IPS-NIHi7 (cell line): ENCODE measurements around the gene ANKRD55.
"Not testable (repeated sequence)": the region's sequence is repeated elsewhere in the genome, so short reads cannot be mapped to it uniquely, and the experiment has no call there.

Experiments
- DNase-seq: peaks from one replicate; pipeline ENCODE4 v3.0.0; 2012; ENCODE audit warnings: mixed read lengths; ENCODE audit errors: extremely low spot score

ANKRD55 gene

DNA sequence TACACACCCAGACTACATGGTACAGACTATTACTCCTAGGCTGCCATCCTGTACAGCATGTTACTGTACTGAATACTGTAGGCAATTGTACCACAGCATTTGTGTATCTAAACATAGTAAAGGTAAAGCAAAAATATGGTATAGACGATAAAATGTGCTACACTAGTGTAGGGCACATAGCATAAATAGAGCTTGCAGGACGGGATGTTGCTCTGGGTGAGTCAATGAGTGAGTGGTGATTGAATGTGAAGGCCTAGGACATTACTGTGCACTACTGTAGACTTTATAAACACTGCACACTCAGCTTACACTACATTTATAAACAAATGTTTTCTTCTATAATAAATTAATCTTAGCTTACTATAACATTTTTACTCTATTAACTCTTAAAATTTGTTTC, 25.6 kb downstream of the ANKRD55 start:
- no peak for DNase-seq

DNA sequence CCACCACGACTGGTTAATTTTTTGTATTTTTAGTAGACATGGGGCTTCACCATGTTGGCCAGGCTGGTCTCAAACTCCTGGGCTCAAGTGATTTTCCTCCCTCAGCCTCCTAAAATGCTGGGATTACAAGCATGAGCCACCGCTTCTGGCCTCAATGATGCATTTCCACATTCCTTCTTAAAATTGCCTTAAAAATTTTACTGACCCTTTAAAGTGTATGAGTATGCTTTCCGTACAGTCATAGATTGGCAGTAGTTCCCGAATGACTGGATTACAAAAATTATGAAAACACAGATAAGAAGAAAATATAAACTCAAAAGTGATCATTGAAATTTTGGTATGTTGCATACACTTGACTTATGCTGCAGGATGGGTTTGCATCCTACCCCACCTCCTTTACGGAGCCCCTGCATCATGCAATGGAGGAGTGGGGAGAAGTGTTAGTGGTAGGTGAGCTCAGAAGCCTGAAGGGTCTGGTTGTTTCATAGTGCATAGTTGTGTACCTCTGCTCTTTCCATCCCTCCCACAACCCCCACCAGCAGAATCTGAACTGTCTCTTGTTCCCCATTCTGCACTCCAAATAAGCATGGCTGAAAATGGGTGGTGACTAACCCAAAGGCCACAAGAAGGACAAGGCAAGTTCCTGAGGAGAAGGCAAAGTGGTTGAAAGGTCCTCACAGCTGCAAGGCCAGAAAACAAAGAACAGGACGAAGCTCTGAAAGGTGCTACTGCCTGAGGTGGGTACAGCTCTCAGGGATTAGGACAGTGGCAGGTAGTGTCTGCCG, 26.8 kb downstream of the ANKRD55 start:
- no peak for DNase-seq

DNA sequence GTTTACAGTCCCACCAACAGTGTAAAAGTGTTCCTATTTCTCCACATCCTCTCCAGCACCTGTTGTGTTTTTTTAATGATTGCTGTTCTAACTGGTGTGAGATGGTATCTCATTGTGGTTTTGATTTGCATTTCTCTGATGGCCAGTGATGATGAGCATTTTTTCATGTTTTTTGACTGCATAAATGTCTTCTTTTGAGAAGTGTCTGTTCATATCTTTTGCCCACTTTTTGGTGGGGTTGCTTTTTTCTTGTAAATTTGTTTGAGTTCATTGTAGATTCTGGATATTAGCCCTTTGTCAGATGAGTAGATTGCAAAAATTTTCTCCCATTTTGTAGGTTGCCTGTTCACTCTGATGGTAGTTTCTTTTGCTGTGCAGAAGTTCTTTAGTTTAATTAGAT, 29.2 kb downstream of the ANKRD55 start:
- DNase-seq: not testable (repeated sequence)

DNA sequence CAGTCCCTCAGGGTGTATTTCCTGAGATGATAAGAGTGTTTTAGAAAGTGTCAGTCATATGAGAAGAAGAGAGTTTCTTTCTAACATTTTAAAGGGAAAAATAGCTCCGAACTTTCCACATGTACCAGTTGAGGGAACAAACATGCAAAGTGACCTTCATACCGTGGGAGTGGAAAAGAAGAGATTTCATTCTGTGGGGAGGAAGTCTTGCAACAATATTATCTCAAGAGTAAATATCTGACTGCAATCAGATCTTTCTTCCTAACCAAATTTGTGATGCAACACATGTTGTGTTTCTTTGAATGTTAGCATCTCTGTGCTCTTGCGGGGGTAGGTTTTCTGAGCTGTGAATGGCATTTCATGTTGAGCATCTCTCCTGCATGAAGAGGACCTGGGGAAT, 30.6 kb downstream of the ANKRD55 start:
- DNase-seq: no peak

DNA sequence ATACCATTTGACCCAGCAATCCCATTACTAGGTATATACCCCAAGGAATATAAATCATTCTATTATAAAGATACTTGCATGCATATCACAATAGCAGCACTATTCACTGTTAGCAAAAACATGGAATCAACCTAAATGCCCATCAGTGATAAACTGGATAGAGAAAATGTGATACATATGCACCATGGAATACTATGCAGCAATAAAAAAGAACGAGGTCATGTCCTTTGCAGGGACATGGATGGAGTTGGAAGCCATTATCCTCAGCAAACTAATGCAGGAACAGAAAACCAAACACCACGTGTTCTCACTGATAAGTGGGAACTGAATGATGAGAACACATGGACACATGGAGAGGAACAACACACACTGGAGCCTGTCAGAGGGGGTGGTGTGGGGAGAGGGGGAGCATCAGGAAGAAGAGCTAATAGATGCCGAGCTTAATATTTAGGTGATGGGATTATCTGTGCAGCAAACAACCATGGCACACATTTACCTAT, 31.3 kb downstream of the ANKRD55 start:
- not testable (repeated sequence) for DNase-seq

DNA sequence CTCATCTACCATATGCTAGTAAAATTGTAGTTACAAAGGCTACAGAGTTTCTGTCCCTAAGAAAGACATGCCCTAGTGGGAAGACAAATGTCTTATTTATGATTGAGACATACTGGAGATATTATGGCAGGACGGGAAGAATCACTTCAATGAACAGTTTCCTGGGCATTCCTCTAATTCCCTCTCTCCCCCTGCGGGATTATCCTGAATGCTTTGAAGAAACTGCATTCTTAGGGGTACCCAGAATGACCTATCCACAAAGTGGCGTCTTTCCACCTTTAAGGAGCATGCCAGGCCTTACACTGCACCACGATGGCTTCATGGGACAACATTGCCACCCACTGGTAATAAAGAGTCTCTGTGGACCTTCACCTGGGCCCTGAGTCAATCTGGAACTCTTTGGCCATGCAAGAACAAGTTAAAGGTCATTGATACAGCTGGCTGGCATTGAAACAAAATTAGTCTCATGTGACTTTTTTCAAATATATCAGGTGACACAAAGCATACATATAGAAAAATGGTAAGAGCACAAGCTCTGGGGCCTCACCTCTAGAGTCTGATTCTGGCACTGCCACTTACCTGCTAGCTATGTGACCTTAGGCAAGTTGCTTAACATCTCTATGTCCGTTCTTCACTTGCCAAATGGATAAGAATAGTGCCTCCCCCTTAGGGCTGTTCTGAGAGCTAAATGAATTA, 32.0 kb downstream of the ANKRD55 start:
- DNase-seq: peak; percentile 89

DNA sequence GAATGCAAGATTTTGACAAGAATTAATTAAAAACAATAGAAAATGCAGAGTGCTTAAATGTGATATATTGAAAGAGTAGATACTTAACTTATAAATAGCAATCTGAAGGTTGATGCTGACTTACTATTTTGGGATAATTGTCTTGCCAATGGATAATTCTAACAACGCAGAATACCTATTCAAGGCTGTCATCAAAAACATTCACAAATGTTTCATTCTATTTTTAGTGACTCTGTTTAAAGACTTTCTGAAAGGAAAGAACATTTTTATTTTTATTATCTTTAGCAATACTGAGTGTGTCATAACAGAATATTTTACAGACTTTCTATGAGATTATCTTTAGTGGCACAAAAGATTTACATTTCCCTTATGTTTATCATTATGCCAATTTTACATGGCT, 38.1 kb downstream of the ANKRD55 start:
- no peak for DNase-seq

DNA sequence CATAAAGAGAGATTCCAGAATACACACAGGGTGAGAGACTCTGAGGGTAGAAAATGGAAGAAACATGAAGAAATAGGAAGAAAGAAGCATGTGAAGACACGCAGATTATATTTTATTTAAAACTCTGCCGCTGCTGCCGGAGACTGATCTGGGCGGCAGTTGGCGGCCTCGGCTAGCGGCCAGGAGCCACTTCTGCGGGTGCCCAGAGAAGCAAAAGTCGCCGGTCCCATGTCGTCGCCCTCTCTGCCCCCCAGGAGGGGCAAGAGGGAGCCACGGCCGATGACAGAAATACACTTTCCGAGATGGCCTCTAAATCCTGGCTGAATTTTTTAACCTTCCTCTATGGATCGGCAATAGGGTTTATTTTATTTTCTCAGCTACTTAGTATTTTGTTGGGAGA, 40.9 kb downstream of the ANKRD55 start:
- DNase-seq: no peak

DNA sequence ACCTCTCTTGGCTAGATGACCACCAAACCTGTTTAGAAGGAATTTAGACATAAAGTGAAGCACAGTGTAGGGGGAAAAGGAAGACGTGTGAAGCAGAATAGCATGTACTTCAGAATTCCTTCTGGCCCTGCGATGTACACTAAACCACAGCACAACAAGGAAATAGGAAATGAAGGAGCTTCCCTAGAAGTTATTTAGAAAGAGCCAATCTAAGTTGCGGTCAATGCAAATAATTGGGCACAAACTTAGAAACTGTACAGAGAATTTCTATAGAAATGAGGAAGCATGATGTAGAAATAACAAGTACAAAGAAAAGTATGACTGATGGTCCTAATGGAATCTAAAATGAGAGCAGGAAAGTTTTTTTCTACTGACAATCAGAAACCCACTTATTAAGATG, 41.5 kb downstream of the ANKRD55 start:
- DNase-seq: no peak

DNA sequence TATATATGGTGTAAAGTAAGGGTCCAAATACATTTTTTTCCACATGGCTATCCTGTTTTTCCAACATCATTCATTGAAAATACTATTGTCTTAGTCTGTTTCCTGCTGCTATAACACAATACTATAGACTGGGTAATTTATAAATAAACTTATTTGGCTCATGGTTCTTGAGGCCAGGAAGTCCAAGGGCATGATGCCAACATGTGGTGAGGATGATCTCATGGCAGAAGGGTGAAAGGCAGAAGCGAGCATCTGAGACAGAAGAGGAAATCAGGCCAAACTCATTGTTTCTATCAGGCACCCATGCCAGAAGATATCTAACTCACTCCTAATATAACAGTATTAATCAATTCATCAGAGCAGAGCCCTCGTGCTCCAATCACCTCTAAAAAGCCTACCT, 42.6 kb downstream of the ANKRD55 start:
- DNase-seq: no peak

DNA sequence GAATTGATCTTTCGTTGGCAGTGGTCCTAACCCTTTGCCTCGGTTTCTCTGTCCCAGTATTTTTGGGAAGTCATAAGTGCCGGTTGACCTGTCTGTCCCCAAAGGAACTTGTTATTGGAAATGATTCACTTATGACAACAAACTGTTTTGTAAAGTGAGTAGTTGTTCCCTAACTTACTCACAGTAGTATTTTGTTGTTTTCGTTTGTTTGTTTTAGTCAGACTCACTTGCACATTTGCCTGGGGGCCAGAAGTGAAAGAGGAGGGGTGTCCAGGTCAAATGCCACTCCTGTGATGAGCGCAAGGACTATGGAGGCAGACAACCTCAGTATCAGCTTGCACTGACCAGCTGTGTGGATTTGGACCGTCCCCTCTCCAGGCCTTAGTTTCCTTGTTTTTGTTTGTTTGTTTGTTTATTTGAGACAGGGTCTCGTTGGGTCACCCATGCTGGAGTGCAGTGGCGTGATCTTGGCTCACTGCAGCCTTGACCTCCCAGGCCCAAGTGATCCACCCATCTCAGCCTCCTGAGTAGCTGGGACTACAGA, 47.3 kb downstream of the ANKRD55 start:
- no peak for DNase-seq

DNA sequence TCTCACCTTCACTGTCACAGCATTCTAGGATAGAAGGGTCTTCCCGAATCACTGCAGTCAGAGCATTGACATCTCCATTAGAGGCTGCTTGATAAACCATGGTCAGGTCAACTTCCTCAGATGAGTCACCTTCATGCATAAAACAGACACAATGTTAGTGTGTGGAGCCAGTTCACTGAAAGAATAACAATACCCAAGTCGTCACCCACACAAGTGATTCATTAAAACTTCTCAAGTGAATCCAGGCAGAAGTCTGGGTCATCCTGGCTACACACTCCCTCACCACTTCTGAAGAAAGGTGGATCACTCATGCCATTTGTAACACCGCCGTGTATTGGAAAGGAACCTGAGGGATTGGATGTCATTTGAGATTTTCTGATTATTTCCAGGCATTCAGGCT, 49.6 kb downstream of the ANKRD55 start:
- no peak for DNase-seq

DNA sequence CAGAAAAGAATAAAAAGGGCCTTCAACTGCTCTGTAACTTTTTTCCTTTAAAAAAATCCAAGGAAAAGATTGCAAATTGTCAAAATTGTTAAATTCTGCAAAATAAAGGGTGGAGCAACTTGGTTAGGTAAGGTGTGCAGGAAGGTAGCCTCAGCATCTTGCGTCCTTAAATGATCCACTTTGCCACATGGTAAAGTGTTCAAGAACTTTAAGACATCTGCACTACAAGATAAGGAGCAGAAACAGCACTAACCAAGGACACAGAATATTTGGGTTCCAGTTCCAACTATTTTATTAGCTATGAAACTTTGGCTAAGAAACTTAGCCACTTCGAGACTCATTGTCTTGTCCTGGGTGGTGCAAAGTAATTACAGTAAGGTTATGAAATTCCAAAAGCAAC, 53.7 kb downstream of the ANKRD55 start:
- DNase-seq: no peak

DNA sequence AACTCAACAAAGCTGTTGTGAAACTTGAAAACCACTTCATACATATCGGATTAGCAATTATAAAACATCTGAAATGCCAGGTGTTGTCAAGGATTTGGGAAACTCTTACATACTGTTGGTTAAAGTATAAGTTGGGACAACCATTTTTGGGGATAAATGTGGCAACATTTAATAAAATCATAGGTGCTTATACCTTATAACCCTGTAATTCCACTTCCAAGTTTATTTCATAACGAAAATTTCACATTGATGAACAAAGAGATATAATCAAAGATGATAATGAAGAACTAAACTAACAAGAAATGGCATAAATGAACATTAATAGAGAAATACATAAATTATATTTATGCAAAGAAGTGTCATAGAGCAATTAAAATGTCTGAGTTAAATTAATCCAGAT, 54.3 kb downstream of the ANKRD55 start:
- no peak for DNase-seq

DNA sequence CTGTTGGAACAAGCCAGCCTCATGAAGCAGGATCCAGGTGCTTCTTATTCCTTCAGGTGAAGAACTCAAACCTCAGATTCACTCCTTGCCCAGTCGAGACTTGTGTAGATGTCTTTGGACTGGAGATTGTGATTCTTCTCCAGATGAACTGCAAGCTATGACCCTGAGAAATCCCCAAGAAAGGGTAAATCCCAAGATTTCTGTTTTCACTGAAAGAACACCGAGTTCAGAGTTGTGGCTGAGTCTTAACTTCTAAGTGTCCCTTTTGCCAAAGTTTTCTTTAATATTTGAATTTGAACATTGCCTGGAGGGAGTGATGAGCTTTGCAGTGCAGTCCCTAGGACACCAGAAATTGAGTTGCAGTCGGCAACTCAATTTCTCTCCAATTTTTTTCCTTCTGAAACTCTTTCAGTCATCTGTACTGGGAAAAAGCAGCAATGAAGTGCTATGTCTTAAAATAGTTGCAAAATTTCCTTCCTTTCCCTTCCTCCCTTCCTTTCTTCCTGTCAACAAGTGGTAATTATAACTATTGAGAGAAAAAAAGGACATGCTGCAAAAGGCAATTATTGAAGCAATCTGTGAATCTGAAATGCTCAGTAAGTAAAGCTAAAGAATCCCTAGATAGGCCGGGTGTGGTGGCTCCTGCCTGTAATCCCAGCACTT, 56.1 kb downstream of the ANKRD55 start:
- no peak for DNase-seq

DNA sequence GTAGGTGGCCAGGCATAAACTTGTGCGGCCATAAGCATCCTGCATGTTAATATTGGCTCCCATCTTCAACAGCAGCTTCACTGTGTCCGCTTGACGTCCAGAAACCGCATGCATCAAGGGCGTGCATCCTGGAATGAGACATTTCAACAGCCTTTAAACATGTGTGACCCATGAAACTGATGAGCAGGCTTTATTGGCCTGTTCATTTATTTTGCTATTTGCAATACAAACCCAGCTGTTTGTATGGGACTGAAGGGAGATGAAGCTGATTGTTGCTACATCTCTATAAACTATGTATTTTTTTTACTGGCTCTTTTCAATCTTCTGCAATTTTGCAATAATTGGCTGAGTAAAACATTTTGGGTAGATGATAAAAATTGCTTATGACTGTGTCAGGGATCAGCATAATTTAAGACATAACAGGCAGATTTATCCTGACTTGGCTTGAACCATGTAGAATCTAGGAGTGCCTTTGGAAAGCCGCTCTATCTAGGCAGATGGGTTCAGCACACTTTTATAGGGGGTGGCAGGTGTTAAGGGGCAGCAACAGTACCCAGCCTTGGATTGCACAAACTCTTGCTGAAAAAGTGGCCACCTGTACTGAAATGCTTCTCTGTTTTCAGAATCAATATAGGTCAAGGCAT, 56.9 kb downstream of the ANKRD55 start:
- DNase-seq: no peak

DNA sequence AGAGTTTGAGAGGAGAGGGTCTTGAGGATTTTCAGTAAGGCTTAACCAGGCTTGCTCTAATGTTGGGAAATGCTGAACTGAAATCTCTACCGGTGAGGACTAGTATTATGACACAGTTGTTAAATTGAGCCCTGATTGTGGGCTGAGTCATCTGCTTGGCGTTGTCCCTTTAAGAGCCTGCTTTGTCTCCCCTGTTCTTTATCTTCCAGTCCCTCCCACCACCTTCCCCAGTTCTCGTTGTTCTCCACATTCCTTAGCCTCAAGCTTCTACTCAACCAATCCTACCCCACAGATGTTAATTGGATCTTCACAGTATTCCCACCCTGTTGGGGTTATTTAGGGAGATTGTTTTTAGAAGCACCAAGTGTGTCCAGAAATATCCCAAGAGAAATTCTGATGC, 57.6 kb downstream of the ANKRD55 start:
- DNase-seq: peak; percentile 65

DNA sequence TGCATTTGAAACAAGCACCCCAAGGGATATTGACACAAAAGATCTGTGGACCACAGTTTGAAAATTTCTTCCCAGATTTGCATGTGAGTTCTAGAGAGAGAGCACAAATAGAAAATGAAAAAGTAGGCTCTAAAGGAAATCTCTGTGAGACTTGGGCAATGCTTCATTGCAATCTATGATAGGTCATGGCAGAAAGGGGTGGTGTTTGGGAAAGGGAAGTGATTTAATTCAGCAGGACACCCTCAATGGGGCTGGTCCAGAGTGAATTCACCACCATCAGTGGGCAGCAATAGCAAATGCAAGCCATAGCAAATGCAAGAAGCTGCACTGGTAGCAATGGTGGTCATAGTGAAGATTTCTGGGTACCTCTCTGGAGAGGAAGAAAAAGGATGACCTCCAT, 58.1 kb downstream of the ANKRD55 start:
- DNase-seq: no peak

DNA sequence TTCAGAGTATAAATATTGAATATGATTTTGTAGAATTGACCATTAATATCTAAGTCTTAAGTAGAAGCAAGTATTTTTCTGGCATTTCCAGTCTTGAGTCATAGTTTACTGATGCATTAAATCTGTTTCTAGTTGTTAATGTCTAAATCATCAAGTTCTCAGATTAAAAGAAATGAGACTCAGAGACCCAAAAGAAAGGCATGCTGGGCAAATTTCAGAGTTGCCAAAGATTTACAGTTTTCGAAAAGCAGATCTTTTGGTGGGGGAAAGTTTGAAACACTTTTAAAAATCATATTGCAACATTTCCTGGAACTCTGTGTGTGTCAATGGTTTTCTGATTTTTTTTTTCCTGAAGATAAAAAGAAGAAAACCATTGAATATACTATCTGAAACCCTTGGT, 60.9 kb downstream of the ANKRD55 start:
- DNase-seq: no peak

DNA sequence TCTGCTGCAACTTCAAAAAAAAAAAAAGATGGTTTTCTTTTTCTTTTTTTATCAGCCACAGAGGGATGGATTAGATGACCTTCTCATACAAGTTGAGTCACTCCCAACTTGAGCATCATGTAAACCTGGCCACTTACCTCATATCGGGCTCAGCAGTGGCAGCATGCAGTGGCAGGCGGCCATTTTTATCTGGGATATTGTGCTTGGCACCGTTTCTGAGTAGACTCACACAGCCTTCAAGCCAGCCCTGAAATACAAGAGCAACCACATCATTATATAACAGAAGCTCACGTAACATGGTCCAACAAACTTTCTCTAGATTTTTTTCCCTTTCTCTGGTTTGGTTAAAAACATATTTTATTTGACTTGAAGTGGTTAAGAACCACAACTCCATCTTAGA, 62.6 kb downstream of the ANKRD55 start:
- DNase-seq: no peak

DNA sequence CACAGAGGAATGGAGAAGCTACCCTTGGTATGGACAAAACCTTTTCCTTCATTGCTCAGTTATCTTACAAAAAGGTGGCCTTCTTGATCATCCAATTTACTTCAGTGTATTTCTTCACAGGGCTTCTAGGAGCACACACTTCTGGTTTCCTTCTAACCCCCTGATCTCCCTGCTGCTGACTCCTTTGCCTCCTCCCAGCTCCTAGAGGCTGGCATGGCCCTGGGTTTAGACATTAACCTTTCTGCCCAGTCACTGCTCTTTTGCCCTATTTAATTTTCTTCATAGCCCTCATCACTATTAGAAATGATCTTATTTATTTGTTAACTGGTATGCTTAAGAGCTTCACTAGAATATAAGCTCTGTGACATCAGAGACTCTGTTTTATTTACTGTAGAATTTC, 63.2 kb downstream of the ANKRD55 start:
- no peak for DNase-seq

DNA sequence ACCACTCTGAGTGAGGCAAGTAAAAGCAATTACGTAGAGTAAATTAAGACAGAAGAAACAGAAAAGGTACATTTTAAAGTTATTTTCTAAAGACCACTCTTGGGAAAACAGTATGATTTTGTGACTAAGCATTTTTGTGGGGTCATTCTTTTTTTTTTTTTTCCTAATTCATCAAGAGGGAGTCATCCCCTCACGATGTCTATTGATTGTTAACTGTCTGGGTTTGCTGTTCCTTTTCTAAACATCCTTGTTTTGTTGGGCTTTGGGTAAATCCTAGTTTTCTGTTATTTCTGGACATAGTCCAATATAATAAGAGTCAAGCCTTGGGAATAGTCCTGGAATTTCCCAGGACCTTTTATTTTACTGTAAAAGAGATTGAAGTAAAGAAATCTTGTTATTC, 63.8 kb downstream of the ANKRD55 start:
- DNase-seq: no peak
